ENCODE measurements around the gene RASGRP4. TPM values are rescaled to one million over a fixed set of nuclear protein-coding genes. Genes with fewer than 3 reads are reported as not detected.
A peak's percentile ranks its signal among the peaks of the same experiment; 100 is the strongest.
"Not testable (repeated sequence)": the region's sequence is repeated elsewhere in the genome, so short reads cannot be mapped to it uniquely, and the experiment has no call there.

Gene RASGRP4
- polyA plus RNA-seq, 1 donor from 2014 or later: 0.25 TPM

DNA sequence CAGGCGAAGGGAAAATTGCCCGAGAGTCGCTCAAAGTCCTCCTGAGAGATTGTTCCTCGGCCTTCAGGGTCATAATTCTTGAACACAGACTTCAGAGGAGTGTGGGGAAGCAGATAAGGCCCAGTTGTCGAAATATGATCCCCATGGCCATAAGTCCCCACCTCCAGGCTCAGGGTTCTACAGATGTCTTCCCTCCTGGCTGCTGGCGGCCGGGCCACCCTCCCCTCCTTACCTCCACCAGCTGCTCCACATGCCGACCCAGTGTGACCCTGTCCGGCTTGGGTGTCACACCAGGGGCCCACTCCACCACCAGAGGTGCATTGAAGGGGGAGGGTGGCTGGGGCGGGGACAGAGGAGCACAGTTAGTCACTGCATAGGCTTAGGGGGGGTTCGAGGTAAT, 13.1 kb downstream of the RASGRP4 start:
- no peaks in the 10 kb centered on the region for H3K9me3 Mint-ChIP-seq
- peaks cover 9 to 14% (median 10%) of the 10 kb centered on the region in 3 donors for H3K4me1 Mint-ChIP-seq
- no peak overlapping the region for H3K4me3 Mint-ChIP-seq
- peaks cover 1% of the 10 kb centered on the region for H3K36me3 Mint-ChIP-seq
- H3K27me3 Mint-ChIP-seq: no peaks in the 10 kb centered on the region
- H3K27ac Mint-ChIP-seq: no peak overlapping the region

DNA sequence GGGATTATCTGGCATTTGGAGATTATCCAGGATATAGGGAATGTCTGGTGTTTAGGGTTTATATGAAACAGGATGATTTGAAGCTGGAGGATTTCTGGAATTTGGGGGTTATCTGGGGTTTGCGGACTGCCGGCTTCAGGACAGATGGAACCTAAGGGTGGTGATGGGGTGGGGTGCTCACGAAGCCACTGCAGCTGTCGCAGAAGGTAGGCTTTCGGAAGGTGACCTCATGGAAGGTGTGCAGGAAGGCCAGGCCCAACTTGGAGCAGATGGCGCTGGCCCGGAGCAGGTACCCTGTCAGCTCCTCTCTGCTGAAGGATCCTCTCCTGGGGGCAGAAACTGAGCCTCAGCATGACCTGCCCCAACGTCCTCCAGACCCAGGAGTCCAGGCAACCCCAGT, 13.5 kb downstream of the RASGRP4 start:
- Mint-ChIP-seq H3K4me1 (peaks cover 5 to 9% (median 7%) of the 10 kb centered on the region in 3 donors), H3K9me3 (no peaks in the 10 kb centered on the region), H3K36me3 (peaks cover 1% of the 10 kb centered on the region), H3K27ac (no peak overlapping the region), H3K27me3 (no peaks in the 10 kb centered on the region), H3K4me3 (no peak overlapping the region)

DNA sequence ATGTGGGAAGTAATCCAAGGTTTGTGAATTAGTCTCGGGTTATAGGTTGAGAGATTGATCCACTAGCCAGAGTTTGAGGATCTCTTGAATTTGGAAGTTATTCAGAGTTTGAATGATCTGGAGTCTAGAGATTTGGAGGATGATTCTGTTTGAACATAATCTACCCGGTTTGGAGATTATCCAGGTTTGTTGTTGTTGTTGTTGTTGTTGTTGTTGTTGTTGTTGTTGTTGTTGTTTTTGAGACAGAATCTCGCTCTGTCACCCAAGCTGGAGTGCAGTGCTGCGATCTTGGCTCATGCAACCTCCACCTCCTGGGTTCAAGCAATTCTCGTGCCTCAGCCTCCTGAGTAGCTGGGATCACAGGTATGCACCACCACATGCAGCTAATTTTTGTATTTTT, 14.1 kb downstream of the RASGRP4 start:
- H3K27me3 Mint-ChIP-seq, H3K36me3 Mint-ChIP-seq, H3K9me3 Mint-ChIP-seq, H3K27ac Mint-ChIP-seq, H3K4me1 Mint-ChIP-seq, H3K4me3 Mint-ChIP-seq: not testable (repeated sequence)

DNA sequence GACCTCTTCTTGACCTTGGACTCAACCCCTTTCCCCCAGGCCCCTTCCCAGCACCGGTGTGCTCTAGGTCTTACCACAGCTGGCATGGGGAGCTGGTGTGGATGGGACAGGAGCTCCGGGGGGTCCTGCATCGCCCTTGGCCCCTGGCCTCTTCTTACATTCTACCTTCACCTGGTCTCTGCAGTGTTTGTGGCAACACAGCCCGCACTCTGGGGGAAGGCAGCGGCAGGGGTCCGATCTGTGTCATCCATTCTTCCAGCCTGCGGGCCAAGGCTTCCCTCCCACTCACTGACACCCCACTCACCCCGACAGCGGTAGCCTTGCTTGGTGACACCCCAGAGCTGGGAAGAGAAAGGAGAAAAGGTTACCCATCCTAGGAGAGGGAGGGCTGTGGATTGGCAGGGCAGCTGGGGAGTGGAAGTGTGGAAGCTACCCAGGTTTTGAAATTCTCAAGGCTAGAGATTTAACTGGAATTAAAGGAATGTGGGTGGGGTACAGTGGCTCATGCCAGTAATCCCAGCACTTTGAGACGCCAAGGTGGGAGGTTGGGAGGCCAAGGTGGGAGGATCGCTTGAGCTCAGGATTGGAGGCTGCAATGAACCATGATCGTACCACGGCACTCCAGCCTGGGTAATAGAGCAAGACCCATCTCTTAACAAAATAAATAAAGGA, 14.8 kb downstream of the RASGRP4 start:
- no peaks in the 10 kb centered on the region for H3K9me3 Mint-ChIP-seq
- H3K27me3 Mint-ChIP-seq: no peaks in the 10 kb centered on the region
- H3K4me3 Mint-ChIP-seq: no peak overlapping the region
- peaks cover 6% of the 10 kb centered on the region for H3K36me3 Mint-ChIP-seq
- no peaks in the 10 kb centered on the region for H3K4me1 Mint-ChIP-seq
- H3K27ac Mint-ChIP-seq: no peak overlapping the region

DNA sequence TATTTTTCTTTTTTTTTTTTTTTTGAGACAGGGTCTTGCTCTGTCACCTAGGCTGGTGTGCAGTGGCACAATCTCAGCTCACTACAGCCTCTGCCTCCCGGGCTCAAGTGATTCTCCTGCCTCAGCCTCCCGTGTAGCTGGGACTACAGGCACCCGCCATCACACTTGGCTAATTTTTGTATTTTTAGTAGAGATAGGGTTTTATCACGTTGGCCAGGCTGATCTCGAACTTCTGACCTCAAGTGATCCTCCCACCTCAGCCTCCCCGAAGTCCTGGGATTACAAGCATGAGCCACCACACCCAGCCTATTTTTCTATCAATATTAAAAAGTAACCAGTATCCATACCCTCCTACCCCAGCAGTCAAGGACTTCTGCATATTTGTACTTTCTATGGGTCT, 15.6 kb downstream of the RASGRP4 start:
- H3K4me1 Mint-ChIP-seq, H3K4me3 Mint-ChIP-seq, H3K27me3 Mint-ChIP-seq, H3K36me3 Mint-ChIP-seq, H3K9me3 Mint-ChIP-seq: not testable (repeated sequence)
- H3K27ac Mint-ChIP-seq: peak overlapping the region in 1 of 3 donors; percentile 74

DNA sequence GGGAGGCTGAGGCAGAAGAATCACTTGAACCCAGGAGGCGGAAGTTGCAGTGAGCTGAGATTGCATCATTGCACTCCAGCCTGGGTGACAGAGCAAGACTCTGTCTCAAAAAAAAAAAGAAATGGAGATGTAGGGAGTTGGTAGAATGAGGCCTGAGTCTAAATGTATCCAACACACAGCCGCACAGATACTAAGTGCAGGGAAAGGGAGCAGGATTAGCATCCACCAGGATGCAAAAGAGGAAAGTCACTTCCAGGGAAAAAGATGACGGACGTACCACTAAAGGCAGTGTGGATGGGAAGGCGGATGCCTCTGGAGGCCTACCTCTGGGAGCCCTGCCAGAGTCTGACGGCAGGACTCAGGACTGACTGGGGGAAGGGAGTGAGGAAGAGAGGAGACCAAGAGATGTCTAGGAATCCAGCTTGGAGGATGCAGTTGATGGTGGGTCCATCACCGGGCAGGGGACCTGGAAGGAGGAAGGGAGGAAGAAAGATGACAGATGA, 16.3 kb downstream of the RASGRP4 start:
- Mint-ChIP-seq H3K36me3 (peaks cover 7% of the 10 kb centered on the region), H3K27me3 (no peaks in the 10 kb centered on the region), H3K9me3 (no peaks in the 10 kb centered on the region), H3K27ac (peak overlapping the region in 1 of 3 donors; percentile 74), H3K4me3 (no peak overlapping the region), H3K4me1 (peaks cover 0 to 1% (median 0%) of the 10 kb centered on the region in 3 donors)

DNA sequence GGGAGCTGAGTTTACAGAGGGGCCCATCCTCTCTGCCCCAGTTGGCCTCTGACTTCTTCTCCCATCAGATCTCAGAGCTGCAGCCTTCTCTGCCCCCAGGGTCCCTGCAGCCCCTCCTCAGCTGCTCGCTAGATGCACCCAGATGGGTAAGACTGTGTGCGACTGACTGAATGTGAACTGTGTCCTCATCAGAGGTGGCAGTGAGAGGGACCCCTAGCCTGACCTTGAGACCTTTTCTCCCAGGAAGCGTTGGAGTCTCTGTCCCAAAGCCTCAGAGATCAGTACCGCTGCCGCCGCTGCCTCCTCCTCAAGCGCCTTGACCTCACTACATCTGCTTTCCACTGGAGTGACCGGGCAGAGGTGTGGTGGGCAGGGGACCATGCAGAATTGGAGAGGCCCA, 20.7 kb downstream of the RASGRP4 start:
- Mint-ChIP-seq H3K36me3 (peaks cover 6% of the 10 kb centered on the region), H3K27me3 (no peaks in the 10 kb centered on the region), H3K4me1 (peaks cover 4 to 8% (median 5%) of the 10 kb centered on the region in 3 donors), H3K27ac (no peak overlapping the region), H3K9me3 (no peaks in the 10 kb centered on the region), H3K4me3 (peak overlapping the region in 1 of 4 donors; percentile 22)

DNA sequence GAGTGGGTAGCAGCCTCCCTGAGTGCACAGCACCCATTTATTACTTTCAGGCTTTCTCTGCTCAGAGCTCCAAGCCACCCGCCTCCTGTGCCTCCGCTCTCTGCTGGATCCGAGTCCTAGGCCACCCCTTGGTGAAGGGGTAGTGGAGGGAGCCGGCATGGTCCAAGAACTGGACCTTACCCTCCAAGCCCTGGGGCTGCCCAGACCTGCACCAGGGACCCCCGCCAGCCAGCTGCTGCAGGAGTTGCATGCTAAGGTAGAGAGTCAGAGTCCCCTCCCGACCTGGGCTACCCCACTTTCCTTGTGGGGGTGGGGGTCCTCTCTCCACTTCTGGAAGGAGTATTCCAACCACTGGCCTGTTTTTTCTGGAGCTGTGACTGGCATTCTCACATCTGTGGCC, 21.2 kb downstream of the RASGRP4 start:
- Mint-ChIP-seq H3K9me3 (no peaks in the 10 kb centered on the region), H3K36me3 (peaks cover 6% of the 10 kb centered on the region), H3K4me1 (peaks cover 4 to 8% (median 5%) of the 10 kb centered on the region in 3 donors), H3K27ac (peak overlapping the region in 1 of 3 donors; percentile 28), H3K27me3 (no peaks in the 10 kb centered on the region), H3K4me3 (peak overlapping the region in 3 of 4 donors; percentile 54 to 93 (median 55))

DNA sequence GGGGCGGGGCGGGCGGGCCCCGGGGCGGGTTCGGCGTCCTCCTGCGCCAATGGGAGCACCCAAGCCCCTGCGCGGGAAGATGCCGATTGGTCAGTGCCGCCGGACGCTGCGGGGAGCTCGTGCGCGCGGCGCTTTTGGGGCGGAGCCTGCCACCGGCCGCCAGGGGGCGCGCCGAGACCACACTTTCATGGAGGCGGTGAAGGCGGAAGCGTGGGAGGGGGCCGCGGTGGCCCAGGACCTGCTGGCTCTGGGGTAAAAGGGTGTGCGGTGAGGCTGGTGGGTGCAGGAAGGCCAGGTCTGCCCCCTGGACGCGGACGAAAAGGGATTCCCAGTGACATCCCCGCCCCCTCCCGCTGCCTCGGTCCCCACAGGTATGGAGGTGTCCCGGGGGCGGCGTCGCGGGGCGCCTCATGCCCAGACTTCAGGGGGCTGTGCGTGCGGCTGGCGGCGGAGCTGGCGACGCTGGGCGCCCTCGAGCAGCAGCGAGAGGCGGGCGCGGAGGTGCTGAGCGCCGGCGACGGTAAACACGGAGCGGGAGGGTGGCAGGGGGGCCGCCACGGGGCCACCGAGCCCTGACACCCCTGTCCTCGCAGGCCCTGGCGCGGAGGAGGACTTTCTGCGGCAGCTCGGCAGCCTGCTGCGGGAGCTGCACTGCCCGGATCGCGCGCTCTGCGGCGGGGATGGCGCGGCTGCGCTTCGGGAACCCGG, 22.9 kb downstream of the RASGRP4 start, which contains the start of gene FAM98C:
TSS of gene FAM98C (plus strand) at position 127 of the 708 bp plus-strand sequence. CDS start at position 188, 61 bp downstream.
- Mint-ChIP-seq H3K4me1 (peaks cover 4 to 8% (median 5%) of the 10 kb centered on the region in 3 donors), H3K9me3 (no peaks in the 10 kb centered on the region), H3K36me3 (peaks cover 6% of the 10 kb centered on the region), H3K4me3 (peak within 1 kb of the TSS; percentile 88 to 98 (median 94)), H3K27ac (peak within 1 kb of the TSS; percentile 77 to 94 (median 80)), H3K27me3 (peaks cover 5% of the 10 kb centered on the region)

DNA sequence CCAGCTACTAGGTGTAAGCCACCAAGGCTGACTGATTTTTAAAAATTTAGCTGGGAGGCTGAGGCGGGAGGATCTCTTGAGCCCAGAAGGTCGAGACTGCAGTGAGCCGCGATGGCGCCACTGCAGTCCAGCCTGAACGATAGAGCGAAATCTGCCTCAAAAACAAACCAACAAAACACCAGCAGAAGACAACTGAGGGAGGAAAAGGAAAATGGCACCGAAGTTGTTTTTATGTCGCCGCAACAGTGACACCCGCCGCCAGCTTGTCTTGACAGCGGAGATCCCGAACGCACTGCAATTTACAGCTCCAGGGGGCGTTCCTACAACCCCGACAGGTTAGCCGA, 23.4 kb downstream of the RASGRP4 start:
- Mint-ChIP-seq H3K4me3 (peak overlapping the region; percentile 88 to 98 (median 94)), H3K36me3 (peaks cover 6% of the 10 kb centered on the region)

DNA sequence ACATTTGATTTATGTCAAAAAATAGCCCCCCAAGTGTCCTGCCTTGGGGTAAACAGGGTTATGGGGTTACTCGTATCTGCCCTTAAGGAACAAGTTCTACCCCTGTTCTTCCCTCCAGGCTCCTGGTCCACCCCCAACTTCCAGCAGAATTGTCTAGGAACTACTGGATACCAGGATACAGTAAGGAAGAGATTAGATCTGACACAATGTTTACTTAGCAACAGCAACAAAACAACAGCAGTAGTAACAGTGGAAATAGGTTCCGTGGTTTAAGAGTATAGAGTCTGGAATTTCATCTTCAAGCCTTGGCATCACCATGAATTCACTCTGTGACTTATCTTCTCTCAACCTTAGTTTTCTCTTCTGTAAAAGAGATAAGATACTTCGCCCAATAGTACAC, 24.9 kb downstream of the RASGRP4 start:
- Mint-ChIP-seq H3K4me3 (peak overlapping the region in 2 of 4 donors; percentile 38 to 86), H3K4me1 (peaks cover 5 to 11% (median 8%) of the 10 kb centered on the region in 3 donors), H3K36me3 (peaks cover 1% of the 10 kb centered on the region), H3K27ac (peak overlapping the region in 1 of 3 donors; percentile 69), H3K27me3 (peaks cover 17% of the 10 kb centered on the region), H3K9me3 (no peaks in the 10 kb centered on the region)

More for the DNA sequence above, 23.4 kb downstream of the RASGRP4 start:
- Mint-ChIP-seq H3K4me1 (peaks cover 4 to 8% (median 5%) of the 10 kb centered on the region in 3 donors), H3K27me3 (peaks cover 5% of the 10 kb centered on the region), H3K27ac (peak overlapping the region; percentile 77 to 93 (median 80)), H3K9me3 (no peaks in the 10 kb centered on the region)

DNA sequence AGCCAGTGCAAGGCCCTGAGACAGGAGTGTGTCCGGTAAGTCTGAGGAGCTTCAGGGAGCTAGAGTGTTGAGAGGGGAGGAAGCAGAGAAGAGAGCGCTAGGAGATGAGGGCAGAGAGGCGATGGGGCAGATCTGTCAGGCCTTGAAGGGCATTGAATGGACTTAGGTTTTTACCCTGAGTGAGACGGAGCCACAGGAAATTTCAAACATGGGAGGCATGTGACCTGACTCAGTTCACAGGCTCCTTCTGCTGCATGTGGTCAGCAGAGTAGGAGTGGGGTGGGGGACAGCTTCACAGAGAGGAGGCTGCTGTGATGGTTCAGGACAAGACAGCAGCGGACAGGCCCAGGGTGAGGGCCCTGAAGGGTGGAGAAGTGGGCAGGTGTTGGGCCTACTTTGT, 25.7 kb downstream of the RASGRP4 start:
- Mint-ChIP-seq H3K27ac (peak overlapping the region in 1 of 3 donors; percentile 20), H3K9me3 (no peaks in the 10 kb centered on the region)

DNA sequence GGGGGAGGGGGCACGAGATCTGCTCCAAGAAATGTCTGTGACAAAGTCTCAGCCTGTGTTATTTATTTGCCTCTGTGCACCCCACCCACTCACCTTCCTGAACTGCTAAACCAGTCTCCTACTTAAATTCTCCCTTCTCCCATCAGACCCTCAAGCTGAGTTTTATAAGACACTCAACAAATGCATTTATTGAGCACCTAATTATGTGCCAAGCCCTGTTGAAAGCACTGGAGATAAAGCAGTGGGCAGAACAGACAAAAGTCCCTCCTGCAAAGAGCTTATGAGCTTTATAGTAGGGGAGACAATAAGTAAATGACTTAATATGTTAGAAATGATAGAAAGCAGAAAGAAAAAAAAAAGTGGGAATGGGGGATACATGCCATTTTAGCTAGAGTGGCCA, 26.5 kb downstream of the RASGRP4 start:
- Mint-ChIP-seq H3K36me3 (no peaks in the 10 kb centered on the region), H3K4me1 (peaks cover 8 to 16% (median 10%) of the 10 kb centered on the region in 3 donors), H3K27me3 (peaks cover 20% of the 10 kb centered on the region), H3K4me3 (peak overlapping the region in 1 of 4 donors; percentile 33), H3K27ac (no peak overlapping the region), H3K9me3 (no peaks in the 10 kb centered on the region)

More for the DNA sequence above, 25.7 kb downstream of the RASGRP4 start:
- Mint-ChIP-seq H3K36me3 (peaks cover 1% of the 10 kb centered on the region), H3K27me3 (peaks cover 17% of the 10 kb centered on the region), H3K4me1 (peaks cover 5 to 11% (median 8%) of the 10 kb centered on the region in 3 donors), H3K4me3 (peak overlapping the region in 2 of 4 donors; percentile 43 to 61)

DNA sequence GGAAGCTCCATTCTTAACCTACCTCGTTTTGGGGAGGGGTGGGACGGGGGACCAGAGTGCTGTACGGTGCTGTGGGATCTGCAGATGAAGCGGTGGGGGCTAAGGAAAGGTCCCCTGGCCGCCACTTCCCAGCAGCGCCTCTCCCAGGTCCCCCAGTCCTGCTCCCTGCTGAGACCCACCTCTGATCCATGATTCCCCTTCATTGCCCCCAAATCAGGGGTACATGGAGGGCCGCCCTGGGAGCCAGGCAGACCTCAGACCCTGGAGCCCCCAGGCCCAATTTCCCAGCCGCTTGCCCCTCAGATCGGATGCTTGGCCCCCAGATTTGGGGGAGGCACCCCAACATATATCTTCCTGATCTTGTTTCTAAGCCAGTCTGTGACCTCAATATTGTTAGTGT, 26.9 kb downstream of the RASGRP4 start:
- Mint-ChIP-seq H3K4me1 (peaks cover 8 to 16% (median 10%) of the 10 kb centered on the region in 3 donors), H3K4me3 (peak overlapping the region in 1 of 4 donors; percentile 33), H3K36me3 (no peaks in the 10 kb centered on the region), H3K9me3 (no peaks in the 10 kb centered on the region), H3K27ac (no peak overlapping the region), H3K27me3 (peaks cover 20% of the 10 kb centered on the region)

DNA sequence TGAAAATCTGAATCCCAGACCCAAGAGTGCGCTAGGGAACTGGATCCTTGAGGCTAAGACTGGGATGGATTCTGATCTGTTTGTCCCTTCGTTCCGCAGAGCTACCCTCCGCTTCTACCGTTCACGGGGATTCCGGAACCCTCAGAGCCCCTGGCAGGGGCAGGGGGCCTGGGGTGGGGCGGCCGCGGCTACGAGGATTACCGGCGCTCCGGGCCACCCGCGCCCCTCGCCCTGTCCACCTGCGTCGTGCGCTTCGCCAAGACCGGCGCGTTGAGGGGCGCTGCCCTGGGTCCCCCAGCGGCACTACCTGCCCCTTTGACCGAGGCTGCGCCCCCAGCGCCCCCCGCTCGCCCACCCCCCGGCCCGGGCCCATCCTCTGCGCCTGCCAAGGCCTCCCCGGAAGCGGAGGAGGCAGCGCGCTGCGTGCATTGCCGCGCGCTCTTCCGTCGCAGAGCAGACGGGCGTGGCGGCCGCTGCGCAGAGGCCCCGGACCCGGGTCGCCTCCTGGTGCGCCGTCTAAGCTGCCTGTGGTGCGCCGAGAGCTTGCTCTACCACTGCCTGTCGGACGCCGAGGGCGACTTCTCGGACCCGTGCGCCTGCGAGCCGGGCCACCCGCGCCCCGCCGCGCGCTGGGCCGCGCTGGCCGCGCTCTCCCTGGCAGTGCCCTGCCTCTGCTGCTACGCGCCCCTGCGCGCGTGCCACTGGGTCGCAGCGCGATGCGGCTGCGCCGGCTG, 30.5 kb downstream of the RASGRP4 start:
- H3K27me3 Mint-ChIP-seq: peaks cover 26% of the 10 kb centered on the region
- peak overlapping the region in 3 of 4 donors; percentile 51 to 69 (median 65) for H3K4me3 Mint-ChIP-seq
- no peaks in the 10 kb centered on the region for H3K36me3 Mint-ChIP-seq
- no peaks in the 10 kb centered on the region for H3K9me3 Mint-ChIP-seq
- no peak overlapping the region for H3K27ac Mint-ChIP-seq
- H3K4me1 Mint-ChIP-seq: peaks cover 7 to 11% (median 8%) of the 10 kb centered on the region in 3 donors
